ENCODE measurements around the gene TNXB.

DNA sequence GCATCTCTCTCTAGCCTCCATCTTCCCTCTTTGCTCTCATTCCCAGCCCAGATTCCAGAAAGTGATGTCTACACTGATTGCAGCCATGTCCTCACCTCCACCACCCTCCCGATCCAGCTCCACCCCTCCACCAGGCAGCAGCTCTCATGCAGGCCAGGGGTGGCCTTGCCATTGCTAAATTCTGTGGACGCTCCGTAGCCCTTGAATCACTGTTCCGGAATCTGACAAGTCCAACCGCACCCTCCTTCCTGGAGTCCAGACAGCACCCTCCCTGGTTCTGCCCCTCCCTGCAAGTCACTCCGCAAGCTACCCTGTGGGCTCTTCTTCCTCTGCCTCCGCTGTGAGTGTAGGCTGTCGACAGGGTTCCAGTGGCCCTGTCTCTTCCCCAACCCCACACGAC lies 26.2 kb downstream of the TNXB start:
- TF ChIP-seq CTCF (IDR thresholded peaks at IDR 0.05): no peak
- TF ChIP-seq POLR2A (IDR thresholded peaks at IDR 0.05): no peak
